Central memory CD8-positive, alpha-beta T cell (primary cell): ENCODE results near the gene IQCN.

Source experiments
- ATAC-seq: fragments of 150-1000 bp; cut with Tn5 transposase; replicated peaks from 2 replicates; pipeline ENCODE4 v1.10.0; 2022; ENCODE audit warnings: mild to moderate bottlenecking, moderate FRiP score, moderate number of reproducible peaks; ENCODE audit not compliant: poor library complexity, severe bottlenecking; ENCODE audit errors: extremely low read depth
- DNase-seq, 2 donors: peaks; one replicate each; pipeline ENCODE4 v3.0.0; 2021; ENCODE audit warnings: low spot score in 2 of 2
- H3K27ac Mint-ChIP-seq: one replicate; pipeline ENCODE4 v1.8.0; 2022; ENCODE audit warnings: low read depth, mild to moderate bottlenecking, moderate library complexity, mixed read lengths
- H3K27me3 Mint-ChIP-seq: one replicate; pipeline ENCODE4 v1.8.0; 2022; ENCODE audit warnings: mixed read lengths
- H3K36me3 Mint-ChIP-seq: one replicate; pipeline ENCODE4 v1.8.0; 2022; ENCODE audit warnings: mild to moderate bottlenecking, moderate library complexity, mixed read lengths; ENCODE audit not compliant: insufficient read depth
- H3K4me1 Mint-ChIP-seq: one replicate; pipeline ENCODE4 v1.8.0; 2022; ENCODE audit warnings: mixed read lengths
- H3K4me3 Mint-ChIP-seq: one replicate; pipeline ENCODE4 v1.8.0; 2022; ENCODE audit warnings: mild to moderate bottlenecking, moderate library complexity, mixed read lengths
- H3K9me3 Mint-ChIP-seq: one replicate; pipeline ENCODE4 v1.8.0; 2022; ENCODE audit warnings: mixed read lengths

IQCN gene

DNA sequence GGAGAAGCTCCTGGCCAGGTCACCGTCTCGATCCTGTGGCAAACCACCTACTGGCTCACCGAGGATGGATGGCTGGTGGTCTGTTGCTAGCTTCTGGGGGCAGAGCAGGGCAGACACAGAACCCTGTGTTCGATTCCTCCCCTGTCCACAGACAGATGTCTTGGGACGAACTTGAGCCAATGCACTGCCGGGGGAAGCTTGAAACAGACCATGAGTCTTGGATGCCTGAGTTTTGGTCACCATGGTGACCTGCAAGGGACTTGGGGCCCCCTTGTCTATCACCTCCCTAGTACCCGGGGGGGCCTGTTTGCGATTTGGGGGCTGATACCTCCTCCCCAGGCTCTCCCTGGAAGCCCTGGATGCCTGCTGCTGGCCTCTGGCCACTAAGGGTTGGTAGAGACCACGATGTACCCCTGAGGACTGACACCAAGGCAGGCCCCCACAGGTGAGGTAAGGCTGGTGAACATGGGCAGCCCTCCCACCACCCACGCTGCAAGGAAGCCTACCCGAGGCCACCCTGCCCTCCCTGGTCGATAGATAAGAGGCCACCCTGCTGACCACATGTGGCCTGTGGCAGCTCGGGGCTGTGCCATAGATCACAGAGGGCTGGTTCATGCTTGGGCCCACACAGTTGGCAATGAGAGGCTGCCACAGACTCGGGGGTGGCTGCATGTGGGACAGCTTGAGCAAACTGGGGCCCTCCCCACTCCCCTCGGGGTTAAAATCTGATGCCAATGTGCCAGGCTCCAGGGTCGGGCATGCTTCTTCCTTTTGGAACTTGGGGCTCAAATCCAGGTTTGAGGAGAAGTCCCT, 10.7 kb downstream of the IQCN start:
- Mint-ChIP-seq H3K4me3 (no peak overlapping the region), H3K4me1 (peaks cover 15% of the 10 kb centered on the region), H3K36me3 (peaks cover 48% of the 10 kb centered on the region), H3K27me3 (no peaks in the 10 kb centered on the region), H3K9me3 (no peaks in the 10 kb centered on the region), H3K27ac (no peak overlapping the region)
- ATAC-seq (no peak), DNase-seq (no peak)

DNA sequence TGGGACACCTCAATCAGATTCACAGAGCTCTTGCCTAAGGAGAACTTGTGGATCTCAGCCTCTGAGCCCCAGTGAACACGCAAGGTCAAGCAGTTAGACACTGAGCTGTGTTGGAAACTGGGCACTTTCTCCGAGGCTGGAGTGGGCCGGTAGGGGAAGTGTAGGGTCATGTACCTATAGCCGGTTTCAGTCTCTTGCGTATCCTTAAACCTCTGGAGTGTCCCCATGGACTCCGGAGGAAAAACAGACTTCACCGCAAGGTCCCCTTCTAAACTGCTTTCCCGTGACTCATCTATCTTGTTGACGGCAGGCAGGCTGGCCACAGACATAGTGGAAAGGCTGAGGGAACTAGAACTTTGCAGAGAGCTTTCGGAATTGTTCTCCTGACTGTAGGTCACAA, 11.3 kb downstream of the IQCN start:
- peaks cover 15% of the 10 kb centered on the region for H3K4me1 Mint-ChIP-seq
- peaks cover 45% of the 10 kb centered on the region for H3K36me3 Mint-ChIP-seq
- ATAC-seq (no peak), DNase-seq (no peak)
- no peaks in the 10 kb centered on the region for H3K27me3 Mint-ChIP-seq
- H3K27ac Mint-ChIP-seq: no peak overlapping the region
- H3K9me3 Mint-ChIP-seq: no peaks in the 10 kb centered on the region
- H3K4me3 Mint-ChIP-seq: no peak overlapping the region

DNA sequence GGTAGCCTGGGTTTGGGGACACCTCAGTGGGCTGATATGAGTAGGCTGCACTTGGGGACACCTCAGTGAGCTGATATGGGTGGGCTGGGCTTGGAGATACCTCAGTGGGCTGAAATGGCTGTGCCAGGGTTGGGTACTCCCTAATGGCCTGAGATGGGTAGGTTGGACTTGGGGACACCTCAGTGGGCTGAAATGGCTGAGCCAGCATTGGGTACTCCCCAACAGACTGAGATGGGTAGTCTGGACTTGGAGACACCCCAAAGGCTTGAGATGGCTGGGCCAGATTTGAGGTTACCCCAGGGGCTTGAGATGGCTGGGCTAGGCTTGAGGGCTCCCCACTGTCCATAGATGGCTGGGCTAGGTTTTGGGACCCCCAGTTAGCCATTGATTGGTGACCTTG, 12.1 kb downstream of the IQCN start:
- Mint-ChIP-seq H3K36me3 (peaks cover 41% of the 10 kb centered on the region), H3K4me3 (no peak overlapping the region)
- ATAC-seq: no peak

DNA sequence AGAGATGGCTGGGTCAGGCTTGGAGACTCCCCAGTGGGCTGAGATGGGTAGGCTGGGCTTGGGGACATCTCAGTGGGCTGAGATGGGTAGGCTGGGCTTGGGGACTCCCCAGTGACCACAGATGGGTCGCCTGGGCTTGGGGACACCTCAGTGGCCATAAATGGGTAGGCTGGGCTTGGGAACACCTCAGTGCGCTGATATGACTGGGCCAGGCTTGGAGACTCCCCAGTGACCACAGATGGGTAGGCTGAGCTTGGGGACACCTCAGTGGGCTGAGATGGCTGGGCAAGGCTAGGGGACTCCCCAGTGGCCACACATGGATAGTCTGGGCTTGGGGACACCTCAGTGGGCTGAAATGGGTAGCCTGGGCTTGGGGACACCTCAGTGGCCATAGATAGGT, 12.8 kb downstream of the IQCN start:
- H3K36me3 Mint-ChIP-seq: peaks cover 38% of the 10 kb centered on the region
- H3K27ac Mint-ChIP-seq: peak overlapping the region; percentile 35

More for the DNA sequence above, 12.1 kb downstream of the IQCN start:
- Mint-ChIP-seq H3K9me3 (no peaks in the 10 kb centered on the region), H3K27me3 (no peaks in the 10 kb centered on the region), H3K4me1 (peaks cover 15% of the 10 kb centered on the region), H3K27ac (no peak overlapping the region)
- no peak for DNase-seq

DNA sequence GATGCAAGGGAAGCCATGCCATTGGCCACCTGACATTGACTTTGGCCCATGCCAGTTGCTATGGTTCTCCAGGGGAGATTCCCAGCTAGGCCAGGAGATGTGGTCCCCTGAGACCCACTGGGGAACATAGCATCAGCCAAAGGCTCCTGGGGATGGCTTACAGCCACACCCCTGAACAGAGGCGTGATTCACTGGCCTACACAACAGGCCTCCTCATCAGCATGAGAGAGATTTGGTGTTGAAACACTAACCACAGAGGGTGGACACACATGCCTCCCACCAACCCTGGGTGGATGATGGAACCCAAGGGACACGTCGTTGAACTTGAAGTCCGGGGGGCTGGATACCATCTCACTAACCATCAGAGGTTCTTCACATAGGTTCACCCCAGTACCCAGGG, 14.4 kb downstream of the IQCN start:
- H3K4me1 Mint-ChIP-seq: peaks cover 8% of the 10 kb centered on the region
- ATAC-seq: no peak
- H3K9me3 Mint-ChIP-seq: no peaks in the 10 kb centered on the region
- no peak overlapping the region for H3K27ac Mint-ChIP-seq
- no peak for DNase-seq
- peaks cover 28% of the 10 kb centered on the region for H3K36me3 Mint-ChIP-seq
- peaks cover 9% of the 10 kb centered on the region for H3K27me3 Mint-ChIP-seq
- H3K4me3 Mint-ChIP-seq: no peak overlapping the region

More for the DNA sequence above, 12.8 kb downstream of the IQCN start:
- no peaks in the 10 kb centered on the region for H3K9me3 Mint-ChIP-seq
- no peak overlapping the region for H3K4me3 Mint-ChIP-seq
- peaks cover 15% of the 10 kb centered on the region for H3K4me1 Mint-ChIP-seq
- DNase-seq: no peak
- no peaks in the 10 kb centered on the region for H3K27me3 Mint-ChIP-seq
- no peak for ATAC-seq

DNA sequence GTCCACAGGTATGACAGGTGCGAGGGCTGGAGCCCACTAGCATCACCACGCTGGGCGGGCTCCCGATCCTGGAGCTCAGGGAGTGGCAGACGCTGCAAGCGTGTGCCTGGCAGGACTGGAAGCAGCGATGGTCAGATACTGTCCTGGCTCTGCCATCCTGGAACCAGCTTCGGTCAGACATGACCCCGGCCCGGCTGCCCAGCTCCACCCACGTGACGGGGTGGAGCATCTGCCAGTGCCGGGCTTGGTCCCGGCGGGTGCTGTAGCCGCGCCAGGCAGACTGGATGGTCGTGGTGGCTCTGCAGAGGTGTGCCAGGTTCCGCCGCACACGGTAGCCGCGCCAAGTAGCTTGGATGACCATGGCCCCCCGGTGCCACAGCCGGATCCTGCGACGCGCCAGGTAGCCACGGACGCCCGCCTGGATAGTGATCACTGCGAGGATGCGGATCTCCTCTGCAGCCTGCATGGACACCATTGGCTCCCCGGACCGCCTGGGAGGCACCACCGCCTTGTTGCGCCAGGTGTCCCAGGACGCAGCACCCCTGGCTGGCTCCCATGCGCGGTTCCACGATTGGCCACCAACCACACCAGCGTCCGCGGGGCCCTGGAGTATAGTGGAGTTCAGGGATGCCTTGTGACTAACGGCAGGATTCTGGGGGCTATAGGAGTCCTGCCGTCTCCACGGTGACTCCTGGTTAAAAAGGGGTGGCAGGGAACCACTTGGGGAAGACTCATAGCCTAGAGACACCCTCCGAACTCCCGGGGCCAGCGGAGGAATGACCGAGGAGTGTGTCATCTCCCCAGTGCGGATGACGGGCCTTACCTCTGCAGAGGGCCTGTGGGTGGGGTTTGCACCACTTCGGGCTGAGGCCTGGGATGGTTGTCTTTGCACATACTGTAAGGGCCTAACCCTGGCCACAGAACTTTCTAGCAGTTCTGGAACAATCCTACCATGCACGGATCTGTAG, 16.5 kb downstream of the IQCN start:
- Mint-ChIP-seq H3K36me3 (peaks cover 17% of the 10 kb centered on the region), H3K27ac (no peak overlapping the region), H3K4me3 (no peak overlapping the region), H3K9me3 (no peaks in the 10 kb centered on the region), H3K27me3 (peaks cover 29% of the 10 kb centered on the region), H3K4me1 (peaks cover 8% of the 10 kb centered on the region)
- DNase-seq (no peak), ATAC-seq (no peak)

DNA sequence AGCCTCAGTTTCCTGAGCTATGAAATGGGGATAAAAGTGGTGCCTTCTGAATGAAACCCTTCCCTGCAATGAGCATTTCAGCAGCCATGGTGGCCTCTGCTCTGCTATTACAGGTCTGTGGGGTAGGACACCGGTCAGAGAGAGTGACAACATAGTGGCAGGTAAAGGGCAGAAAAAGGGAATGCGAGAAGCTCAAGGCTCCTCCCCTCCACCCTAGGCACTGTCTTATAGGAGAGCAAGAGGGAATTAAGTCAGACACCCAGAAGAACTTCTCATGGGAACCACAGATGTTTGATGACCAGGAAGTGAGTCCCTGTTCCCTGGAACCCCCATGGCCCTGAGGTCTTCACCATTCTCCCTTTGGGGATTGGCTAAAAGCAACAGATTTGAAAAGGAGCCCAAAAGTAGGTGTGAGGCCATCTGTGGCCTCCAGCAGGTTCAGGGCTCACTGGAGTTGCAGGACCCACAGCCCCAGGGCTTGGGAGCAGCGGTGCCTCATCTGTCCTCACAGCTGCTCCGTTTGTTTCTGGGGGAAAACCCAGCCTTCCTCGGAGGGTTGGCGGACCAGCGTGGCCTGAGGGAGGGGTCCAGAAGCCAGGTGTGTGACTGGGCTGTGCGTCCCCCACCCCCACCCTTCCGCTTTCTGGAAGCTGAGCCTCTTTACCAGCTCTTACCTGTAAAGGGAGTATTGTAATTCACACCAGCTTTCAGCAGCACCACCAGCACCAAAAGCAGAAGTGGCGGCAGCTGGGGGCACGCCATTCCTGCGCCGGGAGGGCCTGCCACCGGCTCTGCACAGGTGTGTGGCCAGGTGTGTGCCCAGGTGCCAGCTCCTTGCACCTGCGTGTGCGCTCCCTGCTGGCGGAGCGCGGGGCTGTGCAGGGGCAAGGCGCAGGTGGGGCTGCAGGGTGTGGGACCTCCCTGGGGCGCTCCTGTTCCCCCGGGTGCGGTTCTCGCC, 19.4 kb downstream of the IQCN start:
- DNase-seq: no peak
- H3K9me3 Mint-ChIP-seq: no peaks in the 10 kb centered on the region
- H3K4me3 Mint-ChIP-seq: no peak overlapping the region
- peaks cover 44% of the 10 kb centered on the region for H3K27me3 Mint-ChIP-seq
- H3K36me3 Mint-ChIP-seq: peaks cover 15% of the 10 kb centered on the region
- H3K27ac Mint-ChIP-seq: no peak overlapping the region
- peaks cover 6% of the 10 kb centered on the region for H3K4me1 Mint-ChIP-seq
- peak; percentile 8 for ATAC-seq

DNA sequence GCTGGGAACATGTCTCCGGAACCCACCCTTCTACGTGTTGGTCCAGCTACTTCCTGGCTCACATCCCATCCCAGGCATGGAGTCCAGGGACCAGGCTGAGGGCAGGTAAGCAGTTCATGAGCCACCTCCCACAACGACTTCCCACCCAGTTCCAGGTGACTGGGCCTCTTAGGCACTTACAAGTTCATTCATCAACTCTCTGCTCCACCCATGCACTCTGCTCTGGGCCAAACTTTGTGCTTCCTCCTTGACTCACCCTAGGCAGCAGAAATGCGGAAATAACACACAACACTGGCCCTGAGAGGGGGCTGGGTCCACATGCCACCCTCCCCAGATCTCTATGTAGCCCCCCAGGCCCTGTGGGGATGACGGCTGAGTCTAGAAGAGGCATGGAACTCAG, 20.5 kb downstream of the IQCN start:
- ATAC-seq: no peak
- H3K36me3 Mint-ChIP-seq: peaks cover 15% of the 10 kb centered on the region
- H3K9me3 Mint-ChIP-seq: no peaks in the 10 kb centered on the region
- no peak overlapping the region for H3K4me3 Mint-ChIP-seq
- peaks cover 6% of the 10 kb centered on the region for H3K4me1 Mint-ChIP-seq
- no peak for DNase-seq
- no peak overlapping the region for H3K27ac Mint-ChIP-seq
- peaks cover 45% of the 10 kb centered on the region for H3K27me3 Mint-ChIP-seq

DNA sequence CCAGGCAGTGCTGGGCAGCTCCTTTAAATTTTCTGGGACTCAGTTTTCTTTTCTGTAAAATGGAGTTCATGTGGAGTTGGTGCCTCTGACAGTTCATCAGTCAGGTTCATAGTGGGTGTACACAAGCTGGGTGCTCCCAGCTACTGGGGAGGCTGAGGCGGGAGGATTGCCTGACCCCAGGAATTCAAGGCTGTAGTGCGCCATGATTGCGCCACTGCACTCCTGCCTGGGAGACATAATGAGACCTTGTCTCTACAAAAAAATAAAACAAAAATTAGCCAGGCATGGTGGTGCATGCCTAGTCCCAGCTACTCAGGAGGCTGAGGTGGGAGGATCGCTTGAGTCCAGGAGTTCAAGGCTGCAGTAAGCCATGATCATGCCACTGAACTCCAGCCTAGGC, 21.1 kb downstream of the IQCN start:
- peaks cover 51% of the 10 kb centered on the region for H3K27me3 Mint-ChIP-seq
- no peaks in the 10 kb centered on the region for H3K9me3 Mint-ChIP-seq
- ATAC-seq: no peak

DNA sequence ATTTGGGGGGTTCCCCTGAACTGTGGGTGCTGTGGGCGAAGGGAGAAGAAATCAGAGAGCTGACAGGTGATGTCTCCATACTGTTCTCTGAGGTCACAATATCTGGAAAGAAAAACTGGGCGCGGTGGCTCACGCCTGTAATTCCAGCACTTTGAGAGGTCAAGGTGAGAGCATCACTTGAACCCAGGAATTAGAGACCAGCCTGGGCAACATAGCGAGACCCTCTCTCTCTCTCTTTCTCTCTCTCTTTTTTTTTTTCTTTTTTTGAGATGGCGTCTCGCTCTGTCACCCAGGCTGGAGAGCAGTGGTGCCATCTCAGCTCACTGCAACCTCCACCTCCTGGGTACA, 21.9 kb downstream of the IQCN start:
- Mint-ChIP-seq H3K36me3 (peaks cover 9% of the 10 kb centered on the region), H3K4me3 (no peak overlapping the region), H3K9me3 (no peaks in the 10 kb centered on the region), H3K27me3 (peaks cover 54% of the 10 kb centered on the region), H3K4me1 (peaks cover 6% of the 10 kb centered on the region), H3K27ac (no peak overlapping the region)
- DNase-seq (no peak), ATAC-seq (no peak)

More for the DNA sequence above, 21.1 kb downstream of the IQCN start:
- no peak overlapping the region for H3K4me3 Mint-ChIP-seq
- peaks cover 13% of the 10 kb centered on the region for H3K36me3 Mint-ChIP-seq
- H3K4me1 Mint-ChIP-seq: peaks cover 6% of the 10 kb centered on the region
- DNase-seq: no peak
- no peak overlapping the region for H3K27ac Mint-ChIP-seq

DNA sequence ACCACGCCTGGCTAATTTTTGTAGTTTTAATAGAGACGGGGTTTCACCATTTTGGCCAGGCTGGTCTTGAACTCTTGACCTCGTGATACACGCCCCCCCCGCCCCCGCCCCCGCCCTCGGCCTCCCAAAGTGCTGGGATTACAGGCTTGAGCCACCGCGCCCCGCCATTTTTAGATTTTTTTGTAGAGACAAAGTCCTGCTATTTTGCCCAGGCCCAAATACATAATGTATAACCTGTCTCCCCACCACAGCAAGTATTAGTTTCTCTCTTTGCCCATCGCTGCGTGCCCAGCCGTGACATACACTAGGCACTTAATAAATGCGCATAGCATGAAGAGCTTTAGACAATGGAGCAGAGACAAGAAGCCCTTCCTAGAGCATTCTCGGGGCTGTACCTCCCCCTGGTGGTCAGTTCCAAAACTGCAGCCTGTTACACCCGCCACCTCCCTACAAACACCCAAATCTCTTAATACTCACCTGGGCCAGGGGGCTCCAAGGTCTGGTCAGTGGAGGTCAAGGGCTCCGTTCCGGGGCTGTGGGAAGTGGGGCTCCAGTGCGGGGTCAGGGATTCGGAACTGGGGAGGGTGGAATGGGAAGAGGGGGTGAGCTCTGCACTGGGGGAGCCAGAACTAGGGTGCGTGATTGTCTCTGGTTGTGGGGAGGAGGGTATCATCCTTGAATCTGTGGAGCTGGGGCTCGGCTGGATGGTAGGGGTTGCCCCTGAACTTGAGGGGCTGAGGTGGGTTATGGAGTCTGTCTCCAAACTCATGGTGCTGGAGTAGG, 22.5 kb downstream of the IQCN start:
- Mint-ChIP-seq H3K4me1 (peaks cover 6% of the 10 kb centered on the region), H3K9me3 (no peaks in the 10 kb centered on the region), H3K4me3 (no peak overlapping the region), H3K27me3 (peaks cover 54% of the 10 kb centered on the region), H3K36me3 (peaks cover 8% of the 10 kb centered on the region), H3K27ac (no peak overlapping the region)
- DNase-seq (peak; percentile 73 to 87), ATAC-seq (peak; percentile 74)
